GM12865 (cell line): ENCODE results near the gene TSPAN15.

ENCODE experiments used
- DNase-seq: peaks from one replicate; pipeline ENCODE4 v3.0.0; 2010; ENCODE audit warnings: low read depth
- H3K4me3 ChIP-seq: 2 replicates; pipeline ENCODE4 v1.5.1; 2011; ENCODE audit warnings: mild to moderate bottlenecking, low read depth, low read length, control low read depth
- TF ChIP-seq, protein P1 (sequence below): IDR thresholded peaks from 2 replicates; pipeline ENCODE4 v1.5.1; 2011; ENCODE audit warnings: low read length, control low read depth, low read depth, inconsistent platforms; ENCODE audit not compliant: insufficient read depth; ENCODE audit errors: missing control alignments

The TSPAN15 gene

DNA sequence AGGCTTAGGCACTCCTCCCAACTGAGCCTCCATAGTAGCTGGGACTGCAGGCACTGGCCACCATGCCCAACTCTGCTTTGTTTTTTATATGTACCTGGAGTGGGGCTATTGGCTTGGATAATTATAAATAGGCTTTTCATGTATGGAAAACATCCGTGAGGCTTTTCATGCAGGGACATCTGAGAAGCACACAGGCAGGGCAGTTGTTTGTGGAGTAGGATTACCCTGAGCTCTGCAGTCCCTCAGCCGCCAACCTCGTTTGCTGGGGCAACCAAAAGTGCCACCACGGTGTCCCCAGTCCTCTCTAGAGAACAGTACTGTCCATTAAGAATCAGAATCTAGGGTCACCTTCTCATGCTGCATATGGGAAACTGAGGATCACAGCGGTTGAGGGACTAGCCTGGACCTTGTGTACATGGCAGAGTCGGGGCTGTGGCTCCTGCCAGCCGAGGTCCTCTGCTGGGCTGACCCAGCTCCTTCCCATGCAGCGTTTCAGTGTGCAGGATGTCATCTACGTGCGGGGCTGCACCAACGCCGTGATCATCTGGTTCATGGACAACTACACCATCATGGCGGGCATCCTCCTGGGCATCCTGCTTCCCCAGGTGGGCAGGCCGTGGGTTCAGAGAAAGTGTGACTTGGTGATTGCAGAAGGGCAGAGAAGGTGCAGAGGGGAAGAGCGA is 54.5 kb downstream of the TSPAN15 start:
- TF ChIP-seq, protein P1, sequence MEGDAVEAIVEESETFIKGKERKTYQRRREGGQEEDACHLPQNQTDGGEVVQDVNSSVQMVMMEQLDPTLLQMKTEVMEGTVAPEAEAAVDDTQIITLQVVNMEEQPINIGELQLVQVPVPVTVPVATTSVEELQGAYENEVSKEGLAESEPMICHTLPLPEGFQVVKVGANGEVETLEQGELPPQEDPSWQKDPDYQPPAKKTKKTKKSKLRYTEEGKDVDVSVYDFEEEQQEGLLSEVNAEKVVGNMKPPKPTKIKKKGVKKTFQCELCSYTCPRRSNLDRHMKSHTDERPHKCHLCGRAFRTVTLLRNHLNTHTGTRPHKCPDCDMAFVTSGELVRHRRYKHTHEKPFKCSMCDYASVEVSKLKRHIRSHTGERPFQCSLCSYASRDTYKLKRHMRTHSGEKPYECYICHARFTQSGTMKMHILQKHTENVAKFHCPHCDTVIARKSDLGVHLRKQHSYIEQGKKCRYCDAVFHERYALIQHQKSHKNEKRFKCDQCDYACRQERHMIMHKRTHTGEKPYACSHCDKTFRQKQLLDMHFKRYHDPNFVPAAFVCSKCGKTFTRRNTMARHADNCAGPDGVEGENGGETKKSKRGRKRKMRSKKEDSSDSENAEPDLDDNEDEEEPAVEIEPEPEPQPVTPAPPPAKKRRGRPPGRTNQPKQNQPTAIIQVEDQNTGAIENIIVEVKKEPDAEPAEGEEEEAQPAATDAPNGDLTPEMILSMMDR: no peak
- H3K4me3 ChIP-seq: no peak overlapping the region
- no peak for DNase-seq

DNA sequence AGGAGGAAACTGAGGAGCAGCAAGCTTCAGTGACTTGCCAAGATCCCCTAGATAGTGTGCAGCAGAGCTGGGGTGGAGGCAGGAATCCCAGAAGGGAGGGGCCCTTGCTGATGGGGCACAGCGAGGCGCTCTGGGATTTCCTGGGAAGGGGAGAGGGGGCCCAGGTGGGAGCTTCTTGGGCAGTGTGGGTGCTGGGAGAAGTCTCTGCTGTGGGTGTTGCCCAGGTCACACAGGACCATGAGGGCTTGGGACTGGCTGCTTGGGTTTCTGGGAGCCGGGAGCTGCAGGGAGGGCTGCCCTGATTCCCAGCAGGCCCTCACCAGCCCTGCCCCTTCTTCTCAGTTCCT is 55.2 kb downstream of the TSPAN15 start:
- TF ChIP-seq, protein P1: no peak
- no peak for DNase-seq
- H3K4me3 ChIP-seq: no peak overlapping the region

DNA sequence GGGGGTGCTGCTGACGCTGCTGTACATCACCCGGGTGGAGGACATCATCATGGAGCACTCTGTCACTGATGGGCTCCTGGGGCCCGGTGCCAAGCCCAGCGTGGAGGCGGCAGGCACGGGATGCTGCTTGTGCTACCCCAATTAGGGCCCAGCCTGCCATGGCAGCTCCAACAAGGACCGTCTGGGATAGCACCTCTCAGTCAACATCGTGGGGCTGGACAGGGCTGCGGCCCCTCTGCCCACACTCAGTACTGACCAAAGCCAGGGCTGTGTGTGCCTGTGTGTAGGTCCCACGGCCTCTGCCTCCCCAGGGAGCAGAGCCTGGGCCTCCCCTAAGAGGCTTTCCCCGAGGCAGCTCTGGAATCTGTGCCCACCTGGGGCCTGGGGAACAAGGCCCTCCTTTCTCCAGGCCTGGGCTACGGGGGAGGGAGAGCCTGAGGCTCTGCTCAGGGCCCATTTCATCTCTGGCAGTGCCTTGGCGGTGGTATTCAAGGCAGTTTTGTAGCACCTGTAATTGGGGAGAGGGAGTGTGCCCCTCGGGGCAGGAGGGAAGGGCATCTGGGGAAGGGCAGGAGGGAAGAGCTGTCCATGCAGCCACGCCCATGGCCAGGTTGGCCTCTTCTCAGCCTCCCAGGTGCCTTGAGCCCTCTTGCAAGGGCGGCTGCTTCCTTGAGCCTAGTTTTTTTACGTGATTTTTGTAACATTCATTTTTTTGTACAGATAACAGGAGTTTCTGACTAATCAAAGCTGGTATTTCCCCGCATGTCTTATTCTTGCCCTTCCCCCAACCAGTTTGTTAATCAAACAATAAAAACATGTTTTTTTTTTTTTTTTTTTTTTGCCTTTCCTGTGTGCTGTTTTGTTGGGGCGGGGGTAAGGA is 55.8 kb downstream of the TSPAN15 start:
- DNase-seq: no peak
- TF ChIP-seq, protein P1: no peak
- H3K4me3 ChIP-seq: no peak overlapping the region; the same call in 1 of the 2 replicates

DNA sequence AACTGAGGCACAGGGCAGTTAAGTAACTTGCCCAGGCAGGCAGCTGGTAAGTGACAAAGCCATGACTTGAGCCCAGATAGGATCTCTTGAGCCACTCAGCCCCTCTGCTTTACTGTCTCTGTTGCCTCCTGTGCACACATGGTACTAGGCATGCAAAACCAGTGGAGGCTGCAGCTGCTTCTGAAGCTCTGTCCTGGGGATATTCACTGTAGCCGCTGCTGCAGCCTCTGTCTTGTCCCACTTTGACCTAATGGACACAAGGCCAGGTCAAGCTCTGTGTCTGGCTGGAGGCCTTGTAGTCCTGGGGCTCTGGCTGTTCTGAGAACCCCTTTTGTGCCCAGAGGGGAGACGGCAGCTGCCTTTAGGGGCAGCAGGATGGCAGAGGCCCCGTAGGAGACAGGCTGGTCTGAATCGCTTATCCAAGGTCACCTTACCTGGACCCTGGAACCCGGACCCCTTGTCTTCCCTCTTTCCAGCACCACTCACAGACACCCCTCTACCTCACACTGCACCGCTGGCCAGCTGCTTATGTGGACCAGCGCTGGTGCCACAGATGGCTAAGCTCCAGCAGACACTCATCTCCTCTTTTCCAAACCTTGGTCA is 57.6 kb downstream of the TSPAN15 start:
- no peak overlapping the region for H3K4me3 ChIP-seq
- TF ChIP-seq, protein P1: no peak
- no peak for DNase-seq

DNA sequence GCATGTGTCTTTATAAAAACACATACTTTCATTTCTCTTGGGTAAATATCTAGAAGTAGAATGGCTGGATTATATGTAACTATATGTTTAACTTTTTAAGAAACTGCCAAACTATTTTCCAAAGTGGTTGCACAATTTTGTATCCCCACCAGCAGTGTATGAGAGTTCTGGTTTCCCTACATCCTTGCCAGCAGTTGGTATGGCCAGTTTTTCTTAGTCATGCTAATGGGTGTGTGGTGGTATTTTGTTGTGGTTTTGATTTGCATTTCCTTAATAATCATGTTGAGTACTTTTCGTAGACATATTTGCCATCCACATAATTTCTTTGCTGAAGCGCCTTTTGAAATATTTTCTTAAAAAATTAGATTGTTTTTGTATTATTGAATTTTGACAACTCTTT is 61.6 kb downstream of the TSPAN15 start:
- no peak overlapping the region for H3K4me3 ChIP-seq
- DNase-seq: no peak
- TF ChIP-seq, protein P1: no peak

DNA sequence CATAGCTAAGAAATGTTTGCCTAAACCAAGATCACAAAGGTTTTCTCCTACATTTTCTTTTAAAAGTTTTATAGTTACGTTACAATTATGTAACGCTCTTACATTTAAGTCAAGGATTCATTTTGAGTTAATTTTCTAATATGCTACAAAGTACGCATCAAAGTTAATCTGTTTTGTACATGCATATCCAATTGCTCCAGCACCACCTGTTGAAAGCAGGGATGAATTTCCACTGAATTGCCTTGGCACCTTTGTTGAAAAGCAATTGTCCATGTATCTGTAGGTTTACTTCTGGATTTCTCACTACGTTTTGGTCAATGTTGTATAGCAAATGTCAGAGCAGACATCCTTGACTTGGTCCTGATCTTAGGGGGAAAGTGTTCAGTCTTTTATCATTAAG is 62.4 kb downstream of the TSPAN15 start:
- no peak for DNase-seq
- TF ChIP-seq, protein P1: no peak
- H3K4me3 ChIP-seq: no peak overlapping the region
